Measurements from ENCODE around the gene BOC. TPM values are rescaled to one million over a fixed set of nuclear protein-coding genes. Genes with fewer than 3 reads are reported as not detected.

BOC gene
- total RNA-seq, 1 donor from 2014 or later: 130 TPM

DNA sequence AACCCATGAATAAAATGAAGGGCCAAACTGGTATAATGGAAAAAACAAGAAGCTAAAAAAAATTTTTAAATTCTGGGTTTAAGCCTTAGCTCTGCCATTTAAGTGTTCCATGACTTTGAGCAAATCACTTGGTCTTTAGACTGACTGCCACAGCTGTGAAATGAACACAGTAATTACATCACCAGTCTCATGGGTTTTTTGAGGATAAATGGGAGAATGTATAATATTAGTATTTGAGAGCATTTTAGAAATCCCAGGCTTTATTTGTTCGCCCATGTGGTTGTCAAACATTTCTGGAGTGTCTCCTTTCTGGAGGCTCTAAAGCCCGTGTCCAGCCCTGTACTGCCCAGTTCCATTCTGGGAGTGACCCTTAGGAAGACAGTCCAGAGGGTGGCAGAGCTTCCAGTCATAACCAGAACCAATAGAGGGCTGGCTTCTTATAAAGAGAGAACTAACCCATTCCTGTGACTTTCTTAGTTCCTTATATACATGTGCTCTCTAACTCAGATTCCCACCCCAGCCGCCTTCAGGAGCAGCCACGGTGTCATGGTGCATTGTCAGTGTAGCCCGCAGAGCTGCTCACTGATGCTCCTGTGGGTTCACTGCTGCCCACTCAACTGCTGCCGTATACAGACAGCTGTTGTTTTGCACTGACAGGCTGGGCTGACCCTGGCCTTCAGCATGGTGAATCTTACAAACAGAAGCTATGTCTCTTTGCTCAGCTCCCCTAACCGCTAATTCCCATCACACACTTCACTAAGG, 44.7 kb downstream of the BOC start:
- peaks cover 34% of the 10 kb centered on the region for H3K4me1 Mint-ChIP-seq
- TF ChIP-seq, protein P1, sequence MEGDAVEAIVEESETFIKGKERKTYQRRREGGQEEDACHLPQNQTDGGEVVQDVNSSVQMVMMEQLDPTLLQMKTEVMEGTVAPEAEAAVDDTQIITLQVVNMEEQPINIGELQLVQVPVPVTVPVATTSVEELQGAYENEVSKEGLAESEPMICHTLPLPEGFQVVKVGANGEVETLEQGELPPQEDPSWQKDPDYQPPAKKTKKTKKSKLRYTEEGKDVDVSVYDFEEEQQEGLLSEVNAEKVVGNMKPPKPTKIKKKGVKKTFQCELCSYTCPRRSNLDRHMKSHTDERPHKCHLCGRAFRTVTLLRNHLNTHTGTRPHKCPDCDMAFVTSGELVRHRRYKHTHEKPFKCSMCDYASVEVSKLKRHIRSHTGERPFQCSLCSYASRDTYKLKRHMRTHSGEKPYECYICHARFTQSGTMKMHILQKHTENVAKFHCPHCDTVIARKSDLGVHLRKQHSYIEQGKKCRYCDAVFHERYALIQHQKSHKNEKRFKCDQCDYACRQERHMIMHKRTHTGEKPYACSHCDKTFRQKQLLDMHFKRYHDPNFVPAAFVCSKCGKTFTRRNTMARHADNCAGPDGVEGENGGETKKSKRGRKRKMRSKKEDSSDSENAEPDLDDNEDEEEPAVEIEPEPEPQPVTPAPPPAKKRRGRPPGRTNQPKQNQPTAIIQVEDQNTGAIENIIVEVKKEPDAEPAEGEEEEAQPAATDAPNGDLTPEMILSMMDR (conservative IDR thresholded peaks at IDR 0.05): no peak
- peaks cover 35% of the 10 kb centered on the region for H3K36me3 Mint-ChIP-seq (ENCODE audit: low read depth)
- no peak for DNase-seq (ENCODE audit: low read depth, low spot score)
- H3K9me3 Mint-ChIP-seq: no peaks in the 10 kb centered on the region
- no peak overlapping the region for H3K4me3 Mint-ChIP-seq
- H3K27me3 Mint-ChIP-seq (ENCODE audit: low read depth): no peaks in the 10 kb centered on the region
- H3K27ac Mint-ChIP-seq (ENCODE audit: unreplicated experiment): no peak overlapping the region

DNA sequence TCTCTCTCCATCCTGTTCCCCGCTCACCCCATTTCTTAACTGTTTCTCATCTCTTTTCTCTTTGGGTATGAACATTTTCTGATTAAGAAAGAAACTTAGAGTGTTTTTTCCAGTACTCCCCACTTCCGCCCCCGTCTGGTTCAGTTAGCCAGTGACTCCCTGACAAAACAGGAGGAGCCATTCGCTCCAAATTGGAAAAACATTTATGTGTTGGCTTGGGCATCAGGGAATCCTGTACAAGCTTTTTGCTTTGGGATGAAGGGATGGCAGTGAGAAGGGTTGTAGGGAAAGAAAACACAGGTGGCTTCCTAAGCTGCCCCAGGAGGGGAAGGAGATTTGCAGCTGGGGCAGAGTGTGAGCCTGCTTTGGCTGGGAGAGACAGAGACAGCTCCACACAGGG, 47.0 kb downstream of the BOC start:
- TF ChIP-seq, protein P1 (conservative IDR thresholded peaks at IDR 0.05): no peak
- Mint-ChIP-seq H3K27me3 (ENCODE audit: low read depth) (no peaks in the 10 kb centered on the region), H3K4me3 (no peak overlapping the region), H3K27ac (ENCODE audit: unreplicated experiment) (peak overlapping the region; percentile 44), H3K36me3 (ENCODE audit: low read depth) (peaks cover 40% of the 10 kb centered on the region), H3K9me3 (no peaks in the 10 kb centered on the region), H3K4me1 (peaks cover 48% of the 10 kb centered on the region)
- no peak for DNase-seq (ENCODE audit: low read depth, low spot score)

DNA sequence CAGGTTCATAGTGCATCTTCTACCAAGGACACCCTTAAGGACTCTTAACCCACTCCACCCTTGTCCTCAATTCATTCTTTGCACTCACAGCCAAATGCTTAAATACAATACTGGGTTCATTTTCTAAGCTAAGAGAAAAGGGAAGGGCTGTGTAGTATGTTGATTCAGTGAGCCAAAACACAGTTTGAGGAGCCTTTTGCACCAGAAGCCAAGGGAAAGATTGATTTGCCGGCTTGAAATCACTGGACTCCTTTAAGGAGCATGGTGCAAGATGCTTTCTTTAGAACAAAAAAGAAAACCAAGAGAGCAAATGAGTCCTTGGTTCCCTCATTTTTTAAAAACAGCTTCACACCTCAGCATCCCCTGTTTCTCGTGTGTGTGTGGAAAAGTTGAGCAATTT, 47.8 kb downstream of the BOC start:
- no peak overlapping the region for H3K4me3 Mint-ChIP-seq
- H3K9me3 Mint-ChIP-seq: no peaks in the 10 kb centered on the region
- H3K27ac Mint-ChIP-seq (ENCODE audit: unreplicated experiment): no peak overlapping the region
- H3K27me3 Mint-ChIP-seq (ENCODE audit: low read depth): no peaks in the 10 kb centered on the region
- TF ChIP-seq, protein P1 (conservative IDR thresholded peaks at IDR 0.05): no peak
- H3K4me1 Mint-ChIP-seq: peaks cover 48% of the 10 kb centered on the region
- DNase-seq (ENCODE audit: low read depth, low spot score): no peak
- H3K36me3 Mint-ChIP-seq (ENCODE audit: low read depth): peaks cover 38% of the 10 kb centered on the region

DNA sequence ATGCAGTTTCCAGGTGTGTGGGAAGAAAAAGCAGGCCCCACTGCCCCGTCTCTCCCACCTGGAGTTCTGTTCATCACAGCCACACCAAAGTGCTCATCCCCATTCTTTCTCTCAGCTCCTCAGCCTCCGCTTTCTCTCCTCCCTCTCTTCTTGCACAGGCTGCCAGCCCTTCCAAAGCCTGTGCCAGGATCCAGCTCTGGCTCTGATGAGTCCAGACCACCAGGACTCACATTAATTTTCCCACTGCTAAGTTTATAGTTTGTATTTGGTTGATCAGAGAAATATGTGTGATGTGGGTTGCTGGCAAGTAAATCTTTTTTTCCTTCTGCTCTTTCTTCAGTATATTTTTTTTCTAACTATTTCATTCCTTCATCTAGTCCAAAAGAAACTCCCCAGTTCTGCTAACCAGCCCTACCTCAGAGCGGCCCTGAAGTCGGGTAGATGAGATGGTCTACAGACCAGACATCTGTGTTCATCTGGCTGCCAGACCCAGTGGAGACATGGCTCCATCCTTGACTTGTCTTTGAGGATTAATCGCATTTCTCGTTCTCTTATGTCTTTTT, 49.8 kb downstream of the BOC start:
- TF ChIP-seq, protein P1 (conservative IDR thresholded peaks at IDR 0.05): no peak
- Mint-ChIP-seq H3K9me3 (no peaks in the 10 kb centered on the region), H3K27ac (ENCODE audit: unreplicated experiment) (no peak overlapping the region), H3K27me3 (ENCODE audit: low read depth) (no peaks in the 10 kb centered on the region), H3K4me1 (peaks cover 62% of the 10 kb centered on the region), H3K4me3 (no peak overlapping the region), H3K36me3 (ENCODE audit: low read depth) (peaks cover 33% of the 10 kb centered on the region)
- DNase-seq (ENCODE audit: low read depth, low spot score): no peak

DNA sequence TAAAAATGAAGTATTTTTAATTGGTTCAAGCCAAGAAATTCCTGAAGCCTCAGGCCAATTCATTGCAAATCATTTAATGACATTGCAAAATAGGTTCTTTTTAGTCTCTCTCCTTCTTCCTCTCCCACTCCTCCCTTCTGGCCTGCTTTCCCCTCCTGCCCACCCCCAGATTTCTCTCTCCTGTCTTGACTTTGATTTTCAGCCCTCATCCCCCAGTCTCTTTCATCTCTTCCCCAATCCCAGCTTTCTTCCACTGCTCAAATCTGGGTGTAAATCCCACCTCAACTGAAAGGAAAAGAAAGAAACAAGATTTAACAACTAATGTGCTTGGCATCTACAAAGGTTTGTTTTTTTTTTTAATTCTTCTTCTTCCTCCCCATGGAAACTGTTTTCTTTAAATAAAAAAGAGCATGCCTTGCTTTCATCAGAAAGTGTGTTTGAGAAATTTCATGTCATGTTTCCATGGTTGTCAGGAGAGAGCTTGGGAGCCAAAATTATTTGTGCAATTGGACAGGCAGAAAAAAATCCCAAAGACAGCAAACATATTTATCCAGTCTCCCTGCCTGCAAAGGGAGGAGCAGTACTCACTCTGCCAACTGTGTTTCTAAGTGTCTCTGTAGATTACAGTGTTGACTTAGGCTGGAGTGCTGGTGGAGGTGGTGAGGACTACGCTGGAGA, 50.4 kb downstream of the BOC start:
- Mint-ChIP-seq H3K27ac (ENCODE audit: unreplicated experiment) (peak overlapping the region; percentile 43), H3K4me1 (peaks cover 62% of the 10 kb centered on the region), H3K9me3 (no peaks in the 10 kb centered on the region)

More for the DNA sequence above, 50.4 kb downstream of the BOC start:
- no peaks in the 10 kb centered on the region for H3K27me3 Mint-ChIP-seq (ENCODE audit: low read depth)
- H3K4me3 Mint-ChIP-seq: no peak overlapping the region
- TF ChIP-seq, protein P1 (conservative IDR thresholded peaks at IDR 0.05): no peak
- DNase-seq (ENCODE audit: low read depth, low spot score): no peak
- peaks cover 33% of the 10 kb centered on the region for H3K36me3 Mint-ChIP-seq (ENCODE audit: low read depth)

Measured in neural crest cell (in vitro differentiated cells).